Vagina (tissue), 2 donors: ENCODE results near the gene EME1. TPM values are rescaled to one million over a fixed set of nuclear protein-coding genes. Genes with fewer than 3 reads are reported as not detected.

Source experiments
- DNase-seq, 2 donors: peaks; one replicate each; pipeline ENCODE4 v3.0.0-alpha.2; 2017; ENCODE audit errors: extremely low spot score in 2 of 2
- H3K27ac ChIP-seq: fragments of 200-600 bp; sonication (generic); one replicate; pipeline ENCODE4 v1.5.1; 2019
- H3K27me3 ChIP-seq: fragments of 200-600 bp; sonication (generic); one replicate; pipeline ENCODE4 v1.5.1; 2019
- H3K36me3 ChIP-seq, 2 donors: fragments of 200-600 bp; sonication (generic); one replicate each; pipeline ENCODE4 v1.5.1; 2017 to 2019
- H3K4me1 ChIP-seq: fragments of 200-600 bp; sonication (generic); one replicate; pipeline ENCODE4 v1.5.1; 2019
- H3K4me3 ChIP-seq, 2 donors: fragments of 200-600 bp; sonication (generic); 1 replicate in 1 of 2; 2 replicates in 1 of 2; pipeline ENCODE4 v1.5.1; 2016 to 2019
- H3K9me3 ChIP-seq: fragments of 200-600 bp; sonication (generic); one replicate; pipeline ENCODE4 v1.5.1; 2019
- POLR2A ChIP-seq, 2 donors: fragments of 450-650 bp; IDR thresholded peaks; one replicate each; pipeline ENCODE4 v1.6.1; 2017; ENCODE audit warnings: antibody characterized with exemption in 2 of 2, mild to moderate bottlenecking in 2 of 2, moderate library complexity in 2 of 2
- POLR2AphosphoS5 ChIP-seq, 2 donors: sonication (generic); formaldehyde crosslinking; IDR thresholded peaks; one replicate each; pipeline ENCODE4 v1.9.0; 2017; ENCODE audit warnings: antibody characterized with exemption in 2 of 2, mild to moderate bottlenecking in 2 of 2, low read depth in 1 of 2; ENCODE audit not compliant: insufficient read depth in 1 of 2
- intact Hi-C: fragments of 100-400 bp; cut with DNase I; formaldehyde crosslinking; loops from one replicate; pipeline ENCODE4 v1.15.1; 2023
- total RNA-seq: library from RNA; depleted of rRNA; stranded (reverse); fragments of >200 nt; gene quantifications from one replicate; pipeline ENCODE4 v1.2.3, GENCODE V29; 2016
- TF ChIP-seq, protein P1 (sequence below), 3 experiments: fragments of 450-650 bp in 2 of 3; fragments of 200-600 bp in 1 of 3; sonication (generic) in 1 of 3; IDR thresholded peaks; one replicate each; pipeline ENCODE4 v1.5.1; 2017 to 2019; ENCODE audit warnings: antibody characterized with exemption in 3 of 3, mild to moderate bottlenecking in 2 of 3, moderate library complexity in 2 of 3

Gene EME1
- total RNA-seq, 1 donor from 2014 or later = 2.9 TPM

DNA sequence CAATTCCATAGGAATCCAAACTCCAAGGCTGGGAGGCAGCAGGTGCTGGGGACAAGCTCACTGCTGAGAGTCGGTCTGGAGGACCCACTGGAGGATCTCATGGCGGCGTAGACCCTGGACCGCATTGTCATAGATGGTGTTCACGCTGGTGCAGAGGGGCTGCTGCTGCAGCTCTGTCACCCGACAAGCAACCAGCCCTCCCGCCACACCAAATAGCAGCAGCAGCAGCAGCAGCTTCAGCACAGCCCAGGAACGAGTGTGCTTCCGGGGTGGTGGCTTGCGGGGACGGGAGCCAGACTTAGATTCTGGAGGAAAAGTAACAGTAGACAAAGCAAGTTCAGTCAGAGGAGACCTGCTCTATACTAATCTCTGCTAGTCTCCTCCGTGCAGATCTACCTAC, 9.9 kb downstream of the EME1 start:
- Histone ChIP-seq H3K4me1 (no peaks in the 10 kb centered on the region), H3K27me3 (no peaks in the 10 kb centered on the region), H3K36me3 (peaks cover 4 to 74% of the 10 kb centered on the region in 2 donors), H3K9me3 (no peaks in the 10 kb centered on the region), H3K27ac (no peak overlapping the region), H3K4me3 (no peak overlapping the region)
- no peak for DNase-seq
- TF ChIP-seq, protein P1, sequence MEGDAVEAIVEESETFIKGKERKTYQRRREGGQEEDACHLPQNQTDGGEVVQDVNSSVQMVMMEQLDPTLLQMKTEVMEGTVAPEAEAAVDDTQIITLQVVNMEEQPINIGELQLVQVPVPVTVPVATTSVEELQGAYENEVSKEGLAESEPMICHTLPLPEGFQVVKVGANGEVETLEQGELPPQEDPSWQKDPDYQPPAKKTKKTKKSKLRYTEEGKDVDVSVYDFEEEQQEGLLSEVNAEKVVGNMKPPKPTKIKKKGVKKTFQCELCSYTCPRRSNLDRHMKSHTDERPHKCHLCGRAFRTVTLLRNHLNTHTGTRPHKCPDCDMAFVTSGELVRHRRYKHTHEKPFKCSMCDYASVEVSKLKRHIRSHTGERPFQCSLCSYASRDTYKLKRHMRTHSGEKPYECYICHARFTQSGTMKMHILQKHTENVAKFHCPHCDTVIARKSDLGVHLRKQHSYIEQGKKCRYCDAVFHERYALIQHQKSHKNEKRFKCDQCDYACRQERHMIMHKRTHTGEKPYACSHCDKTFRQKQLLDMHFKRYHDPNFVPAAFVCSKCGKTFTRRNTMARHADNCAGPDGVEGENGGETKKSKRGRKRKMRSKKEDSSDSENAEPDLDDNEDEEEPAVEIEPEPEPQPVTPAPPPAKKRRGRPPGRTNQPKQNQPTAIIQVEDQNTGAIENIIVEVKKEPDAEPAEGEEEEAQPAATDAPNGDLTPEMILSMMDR (IDR thresholded peaks at IDR 0.05) = no peak
- TF ChIP-seq POLR2A (IDR thresholded peaks at IDR 0.05) = no peak
- TF ChIP-seq POLR2AphosphoS5 (IDR thresholded peaks at IDR 0.05; ENCODE audit: insufficient read depth in 1 of 2, low read depth in 1 of 2) = no peak
- intact Hi-C loops = no loop called here

DNA sequence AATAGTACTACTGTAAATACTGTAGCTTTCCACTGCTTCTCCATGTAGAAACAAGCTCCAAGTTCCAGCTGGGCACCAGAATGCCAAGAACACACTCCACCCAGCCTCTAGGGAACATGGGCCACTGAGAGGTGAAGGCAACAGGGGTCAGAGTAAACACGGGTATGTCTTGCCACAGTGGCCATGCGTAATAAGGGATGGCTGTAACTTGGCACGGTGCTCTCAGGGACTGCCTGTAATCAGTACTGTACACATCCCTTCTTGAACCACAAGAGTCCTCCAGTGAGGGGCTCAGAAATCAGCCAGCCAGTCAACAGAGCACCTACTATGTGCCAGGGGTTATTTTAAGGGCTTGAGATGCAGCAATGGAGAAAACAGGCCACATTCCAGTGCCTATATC, 13.5 kb downstream of the EME1 start:
- H3K27ac ChIP-seq = no peak overlapping the region
- intact Hi-C loops = no loop called here
- DNase-seq = no peak
- H3K27me3 ChIP-seq = no peaks in the 10 kb centered on the region
- no peak overlapping the region for H3K4me3 ChIP-seq
- no peaks in the 10 kb centered on the region for H3K4me1 ChIP-seq
- H3K9me3 ChIP-seq = no peaks in the 10 kb centered on the region
- TF ChIP-seq POLR2A (IDR thresholded peaks at IDR 0.05) (no peak), POLR2AphosphoS5 (IDR thresholded peaks at IDR 0.05; ENCODE audit: insufficient read depth in 1 of 2, low read depth in 1 of 2) (no peak)
- TF ChIP-seq, protein P1 (IDR thresholded peaks at IDR 0.05) = no peak
- H3K36me3 ChIP-seq = peaks cover 10 to 92% of the 10 kb centered on the region in 2 donors

DNA sequence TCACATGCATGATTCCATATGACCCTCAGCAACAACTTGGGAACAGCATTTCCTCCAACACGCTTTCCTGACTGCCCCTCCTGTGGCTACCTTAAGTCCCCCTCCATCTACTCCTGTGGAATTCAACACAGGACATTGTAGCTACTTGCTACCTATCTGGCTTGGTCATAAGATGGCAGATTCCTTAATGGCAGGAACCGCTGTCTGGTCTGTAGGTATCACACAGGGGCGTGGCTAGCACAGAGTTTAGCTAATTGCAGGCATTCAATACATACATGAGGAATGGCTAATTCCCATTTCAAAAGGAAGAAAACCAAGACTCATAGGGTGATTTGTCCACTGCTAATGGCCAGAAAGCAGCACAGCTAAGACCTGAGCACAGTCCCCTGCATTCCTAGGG, 15.7 kb downstream of the EME1 start:
- TF ChIP-seq POLR2A (IDR thresholded peaks at IDR 0.05) = no peak
- TF ChIP-seq, protein P1 (IDR thresholded peaks at IDR 0.05) = no peak
- no peak for TF ChIP-seq POLR2AphosphoS5 (IDR thresholded peaks at IDR 0.05; ENCODE audit: insufficient read depth in 1 of 2, low read depth in 1 of 2)
- no peaks in the 10 kb centered on the region for H3K4me1 ChIP-seq
- no peak for DNase-seq
- peaks cover 7 to 90% of the 10 kb centered on the region in 2 donors for H3K36me3 ChIP-seq
- H3K4me3 ChIP-seq = no peak overlapping the region
- H3K27ac ChIP-seq = no peak overlapping the region
- H3K9me3 ChIP-seq = no peaks in the 10 kb centered on the region
- H3K27me3 ChIP-seq = no peaks in the 10 kb centered on the region
- intact Hi-C loops = no loop called here

DNA sequence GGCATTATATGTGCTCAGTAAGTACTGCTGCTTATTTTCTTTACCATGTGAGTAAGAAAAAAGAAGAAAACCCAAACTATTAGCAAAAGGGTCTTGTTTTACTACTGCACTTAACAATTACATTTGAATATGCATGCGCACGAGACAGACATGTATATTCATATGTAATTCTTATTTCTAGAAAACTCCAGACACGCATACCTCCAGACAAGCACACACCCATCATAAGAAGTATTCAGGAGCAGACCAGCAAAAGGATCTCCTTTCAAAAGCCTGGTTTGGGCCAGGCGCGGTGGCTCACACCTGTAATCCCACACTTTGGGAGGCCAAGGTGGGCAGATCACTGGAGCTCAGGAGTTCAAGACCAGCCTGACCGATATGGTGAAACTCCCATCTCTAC, 16.5 kb downstream of the EME1 start:
- H3K9me3 ChIP-seq = no peaks in the 10 kb centered on the region
- DNase-seq = no peak
- no peaks in the 10 kb centered on the region for H3K27me3 ChIP-seq
- H3K27ac ChIP-seq = no peak overlapping the region
- peaks cover 5% of the 10 kb centered on the region for H3K4me1 ChIP-seq
- H3K36me3 ChIP-seq = peaks cover 7 to 90% of the 10 kb centered on the region in 2 donors
- no peak for TF ChIP-seq POLR2AphosphoS5 (IDR thresholded peaks at IDR 0.05; ENCODE audit: insufficient read depth in 1 of 2, low read depth in 1 of 2)
- TF ChIP-seq POLR2A (IDR thresholded peaks at IDR 0.05) = no peak
- TF ChIP-seq, protein P1 (IDR thresholded peaks at IDR 0.05) = no peak
- intact Hi-C loops = no loop called here
- H3K4me3 ChIP-seq = no peak overlapping the region

DNA sequence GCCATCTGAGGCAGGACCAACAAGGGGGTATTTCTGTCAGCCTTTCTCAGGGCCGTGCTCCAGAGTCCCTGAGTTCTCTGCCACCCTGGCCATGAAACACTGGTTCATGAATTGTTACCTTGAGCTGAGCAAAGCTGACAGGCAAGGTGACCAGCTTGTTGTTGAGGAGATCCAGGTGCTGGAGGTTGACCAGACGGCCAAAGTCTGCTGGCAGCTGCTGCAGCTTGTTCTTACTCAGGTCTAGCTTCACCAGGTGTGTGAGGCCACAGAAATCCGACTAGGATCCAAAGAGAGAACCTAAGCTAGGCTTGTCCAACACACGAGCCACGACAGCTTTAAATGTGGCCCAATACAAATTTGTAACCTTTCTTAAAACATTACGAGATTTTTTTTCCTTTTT, 19.6 kb downstream of the EME1 start:
- Histone ChIP-seq H3K4me1 (peaks cover 29% of the 10 kb centered on the region), H3K36me3 (peaks cover 7 to 65% of the 10 kb centered on the region in 2 donors), H3K9me3 (no peaks in the 10 kb centered on the region), H3K27me3 (no peaks in the 10 kb centered on the region), H3K27ac (no peak overlapping the region), H3K4me3 (no peak overlapping the region)
- intact Hi-C loops = no loop called here
- no peak for TF ChIP-seq POLR2A (IDR thresholded peaks at IDR 0.05)
- TF ChIP-seq, protein P1 (IDR thresholded peaks at IDR 0.05) = no peak
- TF ChIP-seq POLR2AphosphoS5 (IDR thresholded peaks at IDR 0.05; ENCODE audit: insufficient read depth in 1 of 2, low read depth in 1 of 2) = no peak
- no peak for DNase-seq
